Stimulated activated CD4-positive, alpha-beta T cell treated with anti-CD3 and anti-CD28 coated beads, Interleukin-1b, Interleukin-23, amount 100 ng/mL, for 24 hours (primary cell): ENCODE results near the gene EIF2S1.
"Not testable (repeated sequence)": the region's sequence is repeated elsewhere in the genome, so short reads cannot be mapped to it uniquely, and the experiment has no call there.

Source experiments
- DNase-seq, 4 experiments: peaks; one replicate each; pipeline ENCODE4 v3.0.0-alpha.2; 2020; ENCODE audit warnings: low read depth in 4 of 4, low spot score in 1 of 4

The EIF2S1 gene

DNA sequence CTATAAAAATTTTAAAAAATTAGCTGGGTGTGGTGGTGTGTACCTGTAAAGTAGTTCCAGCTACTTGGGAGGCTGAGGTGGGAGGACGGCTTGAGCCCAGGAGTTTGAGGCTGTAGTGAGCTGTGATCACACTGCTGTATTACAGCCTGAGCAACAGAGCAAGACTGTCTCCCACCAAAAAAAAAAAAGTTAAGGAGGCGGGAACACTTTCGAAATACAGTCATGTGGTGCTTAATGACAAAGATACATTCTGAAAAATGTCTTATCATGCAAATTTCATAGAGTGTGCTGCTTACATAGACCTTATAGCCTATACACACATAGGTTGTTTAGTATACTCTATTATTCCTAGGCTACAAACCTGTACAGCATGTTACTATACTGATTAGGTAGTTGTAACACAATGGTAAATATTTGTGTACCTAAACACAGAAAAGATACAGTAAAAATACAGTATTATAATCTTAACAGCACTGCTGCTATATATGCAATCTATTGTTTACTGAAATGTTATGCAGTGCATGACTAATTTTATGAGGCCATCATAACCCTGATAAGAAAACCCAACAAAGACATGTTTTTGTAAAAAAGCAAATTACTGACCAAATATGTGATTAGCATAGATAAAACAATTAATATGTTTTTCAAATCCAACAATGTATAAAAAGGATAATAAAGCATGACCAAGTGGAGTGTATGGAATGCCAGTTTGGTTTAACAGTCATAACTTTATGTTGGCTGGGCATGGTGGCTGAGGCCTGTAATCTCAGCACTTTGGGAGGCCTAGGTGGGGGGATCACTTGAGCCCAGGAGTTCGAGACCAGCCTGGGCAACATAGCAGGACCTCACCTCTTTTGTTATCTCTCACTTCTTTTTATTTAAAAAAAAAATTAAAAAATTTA lies 11.4 kb downstream of the EIF2S1 start:
- DNase-seq: no peak

GRCh38 chr14:67372833-67373232 lies 12.7 kb downstream of the EIF2S1 start:
- no peak for DNase-seq

DNA sequence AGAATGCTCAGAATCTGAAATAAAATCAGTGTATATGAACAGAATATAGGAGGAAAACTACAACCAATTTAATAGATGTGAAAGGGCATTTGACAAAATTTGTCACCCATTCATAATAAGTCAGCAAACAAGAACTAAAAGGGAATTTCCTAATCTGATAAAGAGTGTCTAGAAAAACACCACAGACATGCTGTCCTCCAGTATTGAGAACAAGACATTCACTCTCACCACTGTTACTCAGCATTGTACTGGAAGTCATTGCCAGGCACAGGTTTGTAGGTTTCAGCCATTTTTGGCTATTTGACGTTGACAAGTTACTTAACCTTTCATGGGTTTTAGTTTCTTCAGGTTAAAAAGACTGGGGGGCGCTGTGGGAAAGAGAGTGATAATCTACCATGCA lies 13.2 kb downstream of the EIF2S1 start:
- no peak for DNase-seq

DNA sequence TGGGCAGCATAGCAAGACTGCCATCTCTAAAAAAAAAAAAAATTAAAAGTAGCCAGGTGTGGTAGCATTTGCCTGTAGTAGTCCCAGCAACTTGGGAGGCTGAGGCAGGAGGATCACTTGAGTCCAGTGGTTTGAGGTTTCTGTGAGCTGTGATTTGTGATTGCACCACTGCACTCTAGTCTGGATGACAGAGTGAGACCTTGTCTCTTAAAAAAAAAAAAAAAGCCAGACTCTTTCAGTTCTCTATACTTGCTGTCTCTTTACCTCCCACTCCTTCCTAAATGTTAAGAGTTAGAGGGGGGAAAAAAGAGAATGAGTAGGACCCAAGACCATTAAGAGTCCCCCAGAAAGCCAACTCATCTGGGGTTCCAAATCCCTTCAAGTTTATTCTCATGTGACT lies 17.8 kb downstream of the EIF2S1 start:
- no peak for DNase-seq

DNA sequence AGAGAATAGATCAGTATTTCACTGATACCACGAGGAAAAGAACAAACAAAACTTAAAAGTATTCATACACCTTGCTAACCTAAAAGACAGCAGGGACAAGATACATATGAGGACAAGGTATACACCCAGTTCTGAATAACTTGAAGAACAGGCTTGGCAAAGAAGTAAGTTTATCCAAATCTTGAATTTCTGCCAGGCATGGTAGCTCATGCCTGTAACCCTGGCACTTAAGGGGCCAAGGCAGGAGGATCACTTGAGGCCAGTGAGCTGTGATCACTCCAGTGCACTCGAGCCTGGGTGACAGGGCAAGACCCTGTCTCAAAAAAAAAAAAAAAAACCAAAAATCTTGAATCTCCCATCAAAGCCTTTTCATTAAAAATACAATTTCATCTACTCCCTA lies 25.0 kb downstream of the EIF2S1 start:
- no peak for DNase-seq

DNA sequence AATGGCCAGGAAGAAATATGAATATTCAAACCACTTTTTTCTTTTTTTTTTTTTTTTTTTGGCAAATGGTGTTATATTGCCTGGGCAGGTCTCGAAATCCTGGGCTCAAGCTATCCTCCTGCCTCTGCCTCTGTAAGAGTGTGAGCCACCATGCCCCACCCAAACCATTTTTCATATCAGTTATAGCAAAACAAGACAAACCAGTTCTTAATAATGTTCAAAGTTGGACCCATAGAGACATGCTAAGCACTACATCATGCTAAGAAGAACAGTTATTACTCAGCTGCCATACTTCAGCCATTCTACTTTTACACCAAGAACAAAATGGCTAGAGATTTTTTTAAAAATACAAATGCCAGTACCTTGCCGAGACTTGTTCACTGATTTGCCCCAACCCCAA lies 25.5 kb downstream of the EIF2S1 start:
- no peak for DNase-seq

- DNase-seq: no peak
Measured at GRCh38 chr14:67387195-67387594, 27.1 kb downstream of the EIF2S1 start.

GRCh38 chr14:67389275-67389674 lies 29.1 kb downstream of the EIF2S1 start:
- DNase-seq: no peak

GRCh38 chr14:67389811-67390534 lies 29.8 kb downstream of the EIF2S1 start:
- DNase-seq: no peak

DNA sequence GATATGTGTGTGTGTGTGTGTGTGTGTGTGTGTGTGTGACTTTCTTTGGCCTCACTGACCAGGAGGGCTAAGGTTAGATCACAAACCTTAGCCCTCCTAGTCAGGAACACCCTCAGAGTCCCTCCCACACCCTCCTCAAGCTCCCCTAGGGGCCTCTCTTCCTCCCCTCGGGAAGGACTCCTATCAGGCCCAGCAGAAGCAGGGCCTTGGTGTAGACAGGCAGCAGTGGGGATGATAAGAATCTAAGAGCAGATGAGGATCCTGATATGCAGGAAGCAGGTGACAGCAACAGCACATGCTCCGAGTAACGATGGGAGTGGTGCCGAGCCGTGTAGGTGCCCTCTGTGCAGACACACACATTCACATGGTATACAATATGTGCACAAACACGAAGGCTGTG lies 31.1 kb downstream of the EIF2S1 start:
- no peak for DNase-seq

GRCh38 chr14:67392123-67392522 lies 32.0 kb downstream of the EIF2S1 start:
- no peak for DNase-seq

DNA sequence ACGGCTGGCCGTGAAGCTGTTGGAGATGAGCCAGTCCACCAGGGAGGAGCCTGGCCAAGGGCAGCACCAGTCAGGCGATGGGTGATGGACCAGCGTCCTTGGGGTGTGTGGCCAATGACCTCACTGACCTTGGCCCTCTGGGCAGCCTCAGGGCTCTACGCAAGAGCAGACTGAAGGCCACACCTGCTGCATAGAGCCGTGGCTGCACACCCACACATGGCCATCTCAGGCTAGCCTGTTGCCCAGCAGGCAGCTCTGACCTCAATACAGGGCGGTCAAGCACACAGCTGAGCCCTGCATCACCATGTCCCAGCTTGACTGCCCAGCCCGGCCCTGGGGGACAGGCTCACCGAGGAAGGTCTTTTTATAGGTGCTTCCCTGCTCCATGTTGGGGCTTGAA lies 32.7 kb downstream of the EIF2S1 start:
- no peak for DNase-seq

GRCh38 chr14:67393689-67394088 lies 33.6 kb downstream of the EIF2S1 start:
- no peak for DNase-seq

- DNase-seq: no peak
Measured at GRCh38 chr14:67395086-67395875, 35.2 kb downstream of the EIF2S1 start.

DNA sequence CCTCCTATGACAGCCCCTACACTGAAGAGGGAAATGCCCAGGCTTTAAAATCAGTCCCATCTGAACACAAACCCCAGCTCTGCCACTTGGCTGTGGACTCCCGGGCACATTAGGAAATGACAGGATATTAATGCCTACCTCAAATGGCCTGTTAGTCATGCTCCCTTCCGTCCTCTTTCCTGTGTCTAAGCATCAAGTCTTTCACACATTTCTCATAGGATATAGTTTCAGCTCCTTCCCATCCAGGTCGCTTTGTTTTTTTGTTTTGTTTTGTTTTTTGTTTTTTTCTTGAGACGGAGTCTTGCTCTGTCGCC lies 35.7 kb downstream of the EIF2S1 start:
- no peak for DNase-seq

GRCh38 chr14:67396381-67396970 lies 36.3 kb downstream of the EIF2S1 start:
- DNase-seq: no peak

- DNase-seq: no peak
Measured at GRCh38 chr14:67397536-67397935, 37.4 kb downstream of the EIF2S1 start.

GRCh38 chr14:67400434-67400833 lies 40.3 kb downstream of the EIF2S1 start:
- no peak for DNase-seq

DNA sequence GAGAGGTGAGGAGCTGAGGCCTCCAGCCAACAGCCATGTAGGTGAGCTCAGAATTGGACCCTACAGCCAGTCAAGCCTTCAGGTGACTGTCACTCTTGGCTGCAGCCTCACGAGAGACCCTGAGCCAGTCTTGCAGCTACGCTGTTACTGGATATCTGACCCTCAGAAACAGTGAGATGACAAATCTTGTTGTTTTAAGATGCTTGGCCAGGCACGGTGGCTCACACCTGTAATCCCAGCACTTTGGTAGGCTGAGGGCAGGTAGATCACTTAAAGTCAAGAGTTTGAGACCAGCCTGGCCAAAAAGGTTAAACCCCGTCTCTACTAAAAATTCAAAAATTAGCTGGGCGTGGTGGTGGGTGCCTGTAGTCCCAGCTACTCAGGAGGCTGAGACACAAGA lies 45.6 kb downstream of the EIF2S1 start:
- DNase-seq: no peak

- not testable (repeated sequence) for DNase-seq
Measured at GRCh38 chr14:67408122-67408801, 48.1 kb downstream of the EIF2S1 start.

- no peak for DNase-seq
Measured at GRCh38 chr14:67409461-67409860, 49.3 kb downstream of the EIF2S1 start.
